Measurements from ENCODE around the gene TAF4.
"Not testable (repeated sequence)": the region's sequence is repeated elsewhere in the genome, so short reads cannot be mapped to it uniquely, and the experiment has no call there.

The TAF4 gene

DNA sequence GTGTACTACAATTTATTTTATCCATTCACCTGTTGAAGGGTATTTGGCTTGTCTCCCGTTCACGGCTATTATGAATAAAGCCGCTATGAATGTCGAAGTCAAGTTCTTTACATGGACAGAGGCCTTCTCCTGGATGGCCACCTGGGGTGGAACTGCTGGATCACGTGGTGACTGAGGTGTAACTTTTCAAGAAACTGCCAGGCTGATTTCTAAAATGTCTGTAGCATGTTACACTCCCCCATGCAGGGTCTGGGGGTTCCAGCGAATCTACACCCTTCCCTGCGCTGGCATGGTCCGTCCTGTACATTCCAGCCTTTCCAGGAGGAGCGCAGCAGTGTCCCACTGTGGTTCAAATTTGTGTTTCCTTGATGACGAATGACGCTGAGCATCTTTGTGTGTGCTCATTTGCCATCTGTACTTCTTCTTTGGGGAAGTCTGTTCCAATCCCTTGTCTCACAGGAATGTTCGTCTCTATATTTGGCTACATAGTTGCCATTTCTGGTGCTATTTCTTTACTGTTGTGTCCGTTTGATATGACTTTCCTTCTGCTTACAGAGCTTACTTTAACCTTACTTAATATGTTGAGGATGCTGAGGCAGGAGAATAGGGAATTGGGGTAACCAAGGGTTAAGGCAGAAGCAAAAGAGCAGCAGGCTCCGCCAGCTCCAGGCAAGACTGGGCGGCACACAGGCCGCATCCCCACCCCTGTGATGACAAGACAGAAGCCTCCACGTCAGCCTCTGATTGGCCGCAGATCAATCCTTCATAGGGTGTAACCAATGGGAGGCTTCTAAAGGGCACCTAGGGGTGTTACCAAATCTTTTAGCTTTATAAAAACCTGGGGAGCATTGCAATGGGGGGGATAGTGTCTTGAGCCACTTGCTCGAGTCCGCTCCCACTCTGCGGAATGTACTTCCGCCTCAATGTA, 106.6 kb downstream of the TAF4 start:
- DNase-seq, result no peak

DNA sequence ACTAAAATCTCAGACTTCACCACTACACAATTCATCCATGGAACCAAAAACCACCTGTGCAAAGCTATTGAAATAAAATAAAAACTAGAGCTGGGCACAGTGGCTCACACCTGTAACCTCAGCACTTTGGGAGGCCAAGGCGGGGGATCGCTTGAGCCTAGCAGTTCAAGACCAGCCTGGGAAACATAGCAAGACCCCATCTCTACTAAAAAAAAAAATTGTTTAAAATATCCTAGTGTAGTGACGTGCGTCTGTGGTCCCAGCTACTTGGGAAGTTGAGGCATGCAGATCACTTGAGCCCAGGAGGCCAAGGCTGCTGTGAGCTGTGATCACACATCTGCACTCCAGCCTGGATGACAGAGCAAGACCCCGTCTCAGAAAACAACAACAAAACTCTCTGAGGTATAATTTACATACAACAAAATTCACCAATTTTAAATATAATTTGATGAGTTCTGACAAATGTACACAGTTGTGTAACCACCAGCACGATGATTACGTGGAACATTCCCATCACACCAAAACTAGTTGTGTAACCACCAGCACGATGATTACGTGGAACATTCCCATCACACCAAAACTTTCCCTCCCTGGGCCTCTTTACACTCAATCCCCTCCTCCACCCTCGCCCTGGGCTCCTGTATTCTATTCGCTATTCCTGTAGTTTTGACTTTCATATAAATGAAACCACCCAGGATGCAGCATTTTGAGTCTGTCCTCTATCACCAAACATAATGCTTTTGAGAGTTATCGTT, 107.5 kb downstream of the TAF4 start:
- DNase-seq, result no peak

DNA sequence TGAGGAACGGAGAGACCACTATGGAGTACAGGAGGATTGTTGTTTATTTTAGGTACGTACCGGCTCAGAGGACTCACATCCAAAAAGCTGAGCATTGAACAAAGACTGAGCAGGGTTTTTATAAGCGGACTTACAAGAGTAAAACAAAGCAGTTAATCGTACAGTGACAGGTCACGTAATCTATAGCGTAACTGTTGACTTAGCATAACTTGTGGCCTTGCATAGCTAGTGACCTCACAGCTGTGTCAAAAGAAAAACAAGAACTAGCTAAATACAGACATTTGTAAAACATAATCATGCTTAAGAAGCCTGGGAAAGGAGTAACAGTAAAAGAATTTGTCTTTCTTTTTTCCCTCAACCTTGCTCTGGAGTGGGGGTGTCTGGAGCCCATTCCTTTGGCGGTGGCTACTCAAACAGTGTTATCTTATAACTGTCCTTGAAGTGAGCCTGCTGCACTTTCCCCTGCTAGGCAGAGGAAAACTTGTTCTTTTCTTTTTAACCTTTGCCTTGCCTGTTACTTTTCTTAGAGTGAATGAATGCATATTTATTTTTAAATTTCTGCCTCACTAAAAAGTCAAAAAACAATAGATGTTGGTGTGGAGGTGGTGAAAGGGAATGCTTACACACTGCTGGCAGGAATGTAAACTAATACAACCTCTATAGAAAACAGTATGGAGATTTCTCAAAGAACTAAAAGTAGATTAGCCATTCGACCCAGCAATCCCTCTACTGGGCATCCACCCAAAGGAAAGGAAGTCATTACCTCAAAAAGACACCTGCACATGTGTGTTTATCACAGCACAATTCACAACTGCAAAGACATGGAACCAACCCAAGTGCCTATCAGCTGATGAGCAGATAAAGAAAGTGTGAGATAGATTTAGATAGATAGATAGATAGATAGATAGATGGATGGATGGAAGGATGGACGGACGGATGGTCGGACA, 109.0 kb downstream of the TAF4 start:
- no peak for DNase-seq

DNA sequence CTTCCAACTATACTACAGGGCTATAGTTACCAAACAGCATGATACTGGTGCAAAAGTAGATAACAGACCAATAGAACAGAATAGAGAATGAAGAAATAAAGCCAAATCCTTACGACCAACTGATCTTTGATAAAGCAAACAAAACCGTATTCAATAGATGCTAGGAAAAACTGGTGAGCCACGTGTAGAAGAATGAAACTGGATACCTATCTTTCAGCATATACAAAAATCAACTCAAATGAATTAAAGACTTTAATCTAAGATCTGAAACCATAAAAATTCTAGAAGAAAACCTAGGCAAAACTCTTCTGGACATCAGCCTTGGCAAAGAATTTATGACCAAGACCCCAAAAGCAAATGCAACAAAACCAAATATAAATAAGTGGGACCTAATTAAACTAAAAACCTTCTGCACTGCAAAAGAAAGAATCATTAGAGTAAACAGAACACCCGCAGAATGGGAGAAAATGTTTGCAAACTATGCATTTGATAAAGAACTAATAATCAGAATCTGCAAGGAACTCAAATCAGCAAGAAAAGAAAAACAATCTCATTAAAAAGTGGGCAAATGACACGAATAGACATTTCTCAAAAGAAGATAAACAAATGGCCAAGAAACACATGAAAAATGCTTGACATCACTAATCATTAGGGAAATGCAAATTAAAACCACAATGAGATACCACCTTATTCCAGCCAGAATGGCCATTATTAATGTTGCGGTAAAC, 109.8 kb downstream of the TAF4 start:
- DNase-seq, result no peak

DNA sequence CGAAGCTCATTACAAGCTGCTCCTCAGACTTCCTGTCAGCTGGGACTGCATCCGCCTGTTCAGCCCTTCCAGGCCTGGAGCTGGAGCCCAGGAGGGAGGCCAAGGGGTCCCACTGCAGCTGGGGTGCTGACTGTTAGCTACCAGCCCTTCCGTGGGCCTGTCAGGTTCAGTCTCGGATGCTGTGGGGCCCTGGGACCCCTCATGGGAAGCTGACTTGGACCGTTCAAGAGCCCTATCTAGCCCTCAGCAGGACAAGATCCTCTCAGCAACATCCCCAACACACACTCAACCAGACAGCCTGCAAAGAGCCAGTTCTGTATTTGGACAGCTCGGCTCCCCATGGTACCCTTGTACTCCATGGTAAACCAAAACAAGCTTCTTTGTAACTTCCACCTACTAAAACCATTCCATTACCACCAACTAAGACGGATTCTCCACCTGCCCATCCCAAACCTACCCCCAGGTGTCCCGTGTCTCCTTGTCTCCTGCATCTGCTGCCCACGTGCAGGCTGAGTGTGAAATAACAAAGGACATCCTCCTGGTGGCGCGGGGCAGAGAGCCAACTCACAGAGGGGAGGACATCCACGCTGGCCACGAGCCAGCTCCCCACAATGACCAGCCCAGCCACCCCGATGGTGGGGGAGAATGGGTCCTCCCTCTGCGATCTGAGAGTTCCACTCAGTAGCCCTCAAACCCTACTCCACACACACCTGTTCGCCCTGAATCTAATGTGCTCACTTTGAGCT, 111.2 kb downstream of the TAF4 start:
- no peak for DNase-seq

DNA sequence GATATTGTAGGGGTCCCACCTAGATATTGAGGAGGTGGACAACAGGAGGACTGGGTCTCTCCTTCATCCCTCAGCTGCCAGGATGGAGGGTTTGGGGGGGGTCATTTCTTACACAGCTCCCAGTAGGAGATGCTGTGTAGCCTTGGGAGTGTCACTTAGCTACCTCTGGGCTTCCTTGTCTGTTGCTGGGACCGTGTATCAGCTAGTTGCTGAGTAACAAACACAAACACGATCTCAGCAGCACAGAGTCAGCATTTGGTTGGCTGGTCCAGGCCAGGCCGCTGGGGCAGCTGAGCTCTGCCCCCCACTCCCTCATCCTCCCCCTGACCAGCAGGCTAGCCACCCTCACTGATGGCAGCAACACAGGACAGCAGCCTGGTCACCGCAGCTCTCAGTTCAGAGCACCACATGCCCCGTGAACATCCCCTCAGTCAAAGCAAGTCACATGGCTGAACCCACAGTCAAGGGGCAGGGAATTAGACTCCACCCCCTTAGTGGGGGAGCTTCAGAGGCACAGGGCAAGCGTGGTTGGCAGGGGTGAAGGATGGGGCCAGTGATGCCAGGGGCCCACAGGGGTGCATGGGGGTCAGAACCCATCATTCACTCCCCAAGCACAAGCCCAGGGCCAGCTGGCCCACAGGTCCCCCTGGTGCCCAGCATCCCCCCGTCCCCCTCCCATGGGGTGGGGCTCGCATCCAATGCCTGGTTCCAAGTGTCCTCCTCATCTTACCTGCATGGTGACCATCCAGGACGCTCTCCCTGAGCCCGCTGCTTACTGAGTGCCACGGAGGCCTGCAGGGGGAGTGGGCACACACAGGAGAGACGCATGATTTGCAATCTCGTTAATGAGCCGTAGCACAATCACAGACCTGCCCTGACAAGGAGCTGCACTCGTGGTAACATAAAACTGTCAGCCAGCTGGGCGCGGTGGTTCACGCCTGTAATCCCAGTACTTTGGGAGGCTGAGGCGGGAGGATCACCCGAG, 112.4 kb downstream of the TAF4 start:
- no peak for DNase-seq

DNA sequence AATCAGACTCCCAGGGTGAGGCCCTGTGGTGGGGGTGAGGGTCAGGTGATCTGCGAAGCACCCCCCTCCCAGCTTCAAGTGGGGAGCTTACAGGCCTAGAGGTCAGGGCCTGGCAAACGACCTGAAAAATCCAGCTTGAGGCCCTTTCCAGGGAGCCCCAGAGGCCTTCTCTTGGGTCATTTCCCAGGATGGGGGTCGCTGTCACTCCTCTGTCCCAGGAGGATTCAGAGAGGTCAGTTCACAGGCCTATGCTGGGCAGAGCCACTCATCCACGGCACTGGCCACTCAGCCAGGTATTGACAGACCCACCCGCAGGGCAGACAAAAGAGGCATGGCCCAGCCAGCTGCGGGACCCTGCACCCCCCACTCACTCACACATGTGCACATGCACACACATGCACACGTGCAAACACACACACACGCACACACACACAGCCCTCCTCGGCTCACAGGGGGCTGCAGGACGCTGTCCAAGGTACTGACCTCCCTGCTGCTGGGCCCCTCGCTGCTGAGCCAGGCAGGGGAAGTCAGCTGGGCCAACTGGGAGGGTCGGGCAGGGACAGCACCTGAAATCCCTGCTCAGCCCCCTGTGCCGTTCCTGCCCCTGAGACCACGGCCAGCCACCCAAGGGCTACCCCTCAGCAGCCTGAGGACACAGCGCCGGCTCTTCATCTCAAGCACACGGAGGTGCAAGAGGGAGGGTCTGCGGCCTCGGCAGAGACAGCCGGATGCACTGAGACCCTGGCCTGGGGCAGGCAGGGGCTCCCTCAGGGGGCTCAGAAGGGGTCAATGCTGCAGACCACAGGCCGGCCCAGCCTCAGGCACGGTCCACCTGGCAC, 113.8 kb downstream of the TAF4 start:
- DNase-seq, result no peak

DNA sequence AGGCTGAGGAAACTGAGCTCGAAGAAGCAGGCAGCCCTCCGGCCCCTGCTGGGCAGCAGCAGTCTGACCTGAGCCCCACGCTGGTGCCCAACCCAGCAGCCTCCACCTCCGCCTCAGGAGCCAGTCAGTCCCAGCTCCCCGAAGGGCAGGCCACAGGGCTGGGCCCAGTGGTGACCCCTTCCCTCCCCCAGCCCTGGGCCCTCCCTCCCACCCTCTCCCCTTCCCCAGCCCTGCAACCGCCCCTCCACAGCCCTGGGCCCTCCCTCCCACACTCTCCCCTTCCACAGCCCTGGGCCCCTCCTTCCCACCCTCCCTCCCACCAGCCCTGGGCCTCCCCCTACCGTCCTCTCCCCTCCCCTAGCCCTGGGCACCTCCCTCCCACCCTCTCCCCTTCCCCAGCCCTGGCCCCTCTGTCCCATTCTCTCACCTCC, 115.0 kb downstream of the TAF4 start:
- no peak for DNase-seq

DNA sequence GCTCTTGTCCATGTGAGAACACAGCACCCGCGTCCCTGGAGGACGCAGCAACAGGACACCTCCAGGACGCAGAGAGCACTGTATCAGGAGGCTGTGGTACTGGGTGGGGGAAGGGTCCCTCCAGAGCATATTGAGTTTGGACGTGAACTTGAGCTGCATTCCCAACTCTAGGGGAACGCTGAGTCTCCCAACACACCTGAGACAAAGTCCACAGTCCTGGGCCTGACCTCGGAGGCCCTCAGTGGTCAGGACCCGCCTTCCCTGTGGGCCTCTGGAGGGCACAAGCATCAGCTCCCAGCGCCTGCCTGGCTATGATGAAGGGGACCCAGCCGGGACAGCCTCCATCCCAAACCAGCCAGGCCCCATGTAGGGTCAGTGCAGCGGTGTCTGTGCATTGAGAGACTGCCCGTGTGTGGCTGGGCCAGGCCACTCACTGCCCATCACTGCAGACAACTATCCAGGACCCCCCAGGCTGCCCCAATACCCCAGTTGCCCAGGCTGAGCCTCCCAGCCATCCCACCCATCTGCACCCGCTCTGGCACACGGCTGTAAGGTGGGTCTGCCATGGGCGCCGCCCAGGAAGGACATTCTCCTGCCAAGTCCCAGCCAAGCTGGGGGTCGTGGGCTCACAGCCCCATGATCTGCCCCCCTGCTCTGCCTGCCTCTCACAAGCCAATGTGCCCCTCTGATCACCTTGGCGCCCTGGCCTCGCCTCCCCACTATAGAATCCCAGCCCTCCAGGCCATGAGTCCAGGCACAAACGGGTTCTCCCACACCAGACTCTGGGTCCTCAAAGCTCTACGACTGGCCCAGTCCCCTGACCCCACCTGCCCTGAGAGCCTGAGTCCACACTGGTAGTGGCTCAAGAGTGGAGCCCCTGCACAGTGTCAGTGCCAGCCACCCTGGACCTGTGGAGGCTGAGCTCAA, 115.7 kb downstream of the TAF4 start:
- no peak for DNase-seq

DNA sequence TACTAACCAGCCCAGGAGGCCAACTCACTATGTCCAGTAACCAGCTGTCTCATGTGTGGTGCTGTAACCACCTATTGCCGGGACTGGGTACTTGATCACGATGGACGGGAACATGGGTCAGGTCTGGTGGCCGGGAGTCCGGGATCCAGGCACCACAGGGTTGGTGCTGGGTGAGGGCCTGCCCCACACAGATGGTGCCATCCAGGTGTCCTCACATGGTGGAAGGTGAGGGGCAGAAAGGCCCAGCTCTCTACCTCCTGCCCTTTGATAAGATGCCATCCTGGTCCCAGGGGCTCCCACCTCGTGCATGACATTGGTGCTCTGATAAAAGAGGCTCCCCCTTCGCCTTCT, 116.3 kb downstream of the TAF4 start:
- DNase-seq, result no peak

DNA sequence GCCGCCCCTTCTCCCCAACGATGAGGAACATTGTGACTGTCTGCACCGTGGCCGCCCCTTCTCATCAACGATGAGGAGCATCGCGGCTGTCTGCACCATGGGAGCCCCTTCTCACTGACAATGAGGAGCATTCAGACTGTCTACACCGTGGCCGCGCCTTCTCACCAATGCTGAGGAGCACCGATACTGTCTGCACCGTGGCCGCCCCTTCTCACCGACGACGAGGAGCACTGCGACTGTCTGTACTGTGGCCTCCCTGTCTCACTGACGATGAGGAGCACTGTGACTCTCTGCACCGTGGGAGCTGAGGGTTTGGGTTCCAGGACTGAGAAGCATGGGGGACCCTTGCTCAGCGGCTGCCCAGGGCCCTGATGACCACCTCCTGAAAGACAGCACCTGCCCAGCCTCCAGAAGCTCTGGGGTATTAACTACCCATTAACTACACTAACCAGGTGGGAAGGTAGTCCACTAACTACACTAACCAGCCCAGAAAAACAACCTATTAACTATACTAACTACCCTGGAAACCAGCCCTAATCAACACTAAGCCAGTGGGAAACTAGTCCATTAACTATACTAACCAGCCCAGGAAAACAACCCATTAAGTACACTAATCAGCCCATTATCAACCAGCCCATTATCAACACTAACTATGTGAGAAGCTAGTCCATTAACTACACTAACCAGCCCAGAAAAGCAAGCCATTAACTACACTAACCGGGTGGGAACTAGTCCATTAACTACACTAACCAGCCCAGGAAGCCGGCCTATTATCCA, 116.9 kb downstream of the TAF4 start:
- DNase-seq, result no peak

DNA sequence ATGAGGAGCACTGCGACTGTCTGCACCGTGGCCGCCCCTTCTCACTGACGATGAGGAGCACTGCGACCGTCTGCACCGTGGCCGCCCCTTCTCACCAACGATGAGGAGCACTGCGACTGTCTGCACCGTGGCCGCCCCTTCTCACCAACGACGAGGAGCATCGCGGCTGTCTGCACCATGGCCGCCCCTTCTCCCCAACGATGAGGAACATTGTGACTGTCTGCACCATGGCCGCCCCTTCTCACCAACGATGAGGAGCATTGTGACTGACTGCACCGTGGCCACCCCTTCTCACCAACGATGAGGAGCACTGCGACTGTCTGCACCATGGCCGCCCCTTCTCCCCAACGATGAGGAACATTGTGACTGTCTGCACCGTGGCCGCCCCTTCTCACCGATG, 117.6 kb downstream of the TAF4 start:
- DNase-seq, result not testable (repeated sequence)

DNA sequence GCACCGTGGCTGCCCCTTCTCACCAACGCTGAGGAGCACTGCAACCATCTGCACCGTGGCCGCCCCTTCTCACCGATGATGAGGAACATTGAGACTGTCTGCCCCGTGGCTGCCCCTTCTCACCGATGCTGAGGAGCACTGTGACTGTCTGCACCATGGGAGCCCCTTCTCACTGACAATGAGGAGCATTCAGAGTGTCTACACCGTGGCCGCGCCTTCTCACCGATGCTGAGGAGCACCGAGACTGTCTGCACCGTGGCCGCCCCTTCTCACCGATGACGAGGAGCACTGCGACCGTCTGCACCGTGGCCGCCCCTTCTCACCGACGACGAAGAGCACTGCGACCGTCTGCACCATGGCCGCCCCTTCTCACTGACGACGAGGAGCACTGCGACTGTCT, 120.2 kb downstream of the TAF4 start:
- DNase-seq, result not testable (repeated sequence)

DNA sequence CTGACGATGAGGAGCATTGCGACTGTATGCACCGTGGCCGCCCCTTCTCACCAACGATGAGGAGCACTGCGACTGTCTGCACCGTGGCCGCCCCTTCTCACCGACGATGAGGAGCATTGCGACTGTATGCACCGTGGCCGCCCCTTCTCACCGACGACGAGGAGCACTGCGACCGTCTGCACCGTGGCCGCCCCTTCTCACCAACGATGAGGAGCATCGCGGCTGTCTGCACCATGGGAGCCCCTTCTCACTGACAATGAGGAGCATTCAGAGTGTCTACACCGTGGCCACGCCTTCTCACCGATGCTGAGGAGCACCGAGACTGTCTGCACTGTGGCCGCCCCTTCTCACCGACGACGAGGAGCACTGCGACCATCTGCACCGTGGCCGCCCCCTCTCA, 120.7 kb downstream of the TAF4 start:
- DNase-seq, result not testable (repeated sequence)

DNA sequence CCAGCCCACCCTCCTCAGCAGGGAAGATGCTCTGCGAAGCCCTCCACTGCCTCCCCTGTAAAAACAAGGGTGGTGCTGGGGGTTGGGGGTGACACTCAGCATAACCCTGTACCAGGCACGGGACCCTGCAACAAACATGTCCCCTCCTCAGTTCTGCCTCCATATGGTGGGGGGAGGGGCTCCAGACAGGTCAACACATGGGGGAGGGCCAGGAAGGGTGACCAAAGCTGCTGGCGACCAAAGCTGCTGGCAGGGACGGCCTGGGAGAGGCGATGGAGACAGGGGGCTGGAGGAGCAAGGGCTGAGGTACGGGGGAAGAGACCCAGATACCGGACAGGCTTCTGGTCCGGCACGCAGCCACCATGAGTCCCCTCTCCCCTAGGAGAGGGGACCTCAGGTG, 123.2 kb downstream of the TAF4 start:
- DNase-seq, result no peak

DNA sequence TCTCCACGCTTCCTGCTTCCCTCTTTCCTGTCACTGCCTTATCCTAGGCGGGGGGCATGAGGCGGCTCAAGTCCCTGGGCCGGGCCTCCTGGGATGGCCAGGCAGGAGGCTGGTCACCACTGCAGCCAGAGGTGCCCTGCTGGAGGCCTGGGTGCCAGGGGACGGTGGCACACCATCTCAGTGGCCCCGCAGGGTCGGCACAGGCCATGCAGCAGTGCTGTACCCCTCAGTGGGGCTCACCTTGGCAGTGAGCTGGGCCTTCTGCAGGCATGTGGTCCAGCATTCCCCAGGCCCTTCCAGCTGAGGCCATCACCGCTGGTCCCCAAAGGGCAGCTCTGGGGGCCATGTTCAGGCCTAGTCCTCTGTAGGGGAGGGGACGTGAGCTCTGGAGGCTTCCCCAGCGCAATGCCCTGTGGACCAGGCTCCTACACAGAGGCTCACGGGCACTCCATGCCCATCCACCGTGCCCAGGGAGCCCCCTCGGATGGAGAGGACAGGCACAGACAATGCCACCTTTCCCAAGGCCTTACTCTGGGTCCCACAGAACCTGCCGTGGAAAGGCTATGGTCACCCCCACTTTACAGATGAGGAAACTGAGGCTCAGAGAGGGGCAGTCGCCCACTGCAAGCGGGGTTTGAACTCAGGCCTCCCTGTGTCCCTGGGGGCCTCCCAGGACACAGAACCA, 123.8 kb downstream of the TAF4 start:
- DNase-seq, result no peak

Measured in EL (cell line).